Esophagus muscularis mucosa (tissue), 4 donors: ENCODE data around the gene ACSL5. TPM values are rescaled to one million over a fixed set of nuclear protein-coding genes. Genes with fewer than 3 reads are reported as not detected.

Source experiments
- DNase-seq: peaks from one replicate; pipeline ENCODE4 v3.0.0-alpha.2; 2017; ENCODE audit errors: extremely low spot score
- H3K27ac ChIP-seq, 4 donors: fragments of 200-600 bp; sonication (generic); replicated peaks in 1 of 4; 1 replicate in 3 of 4; 2 replicates in 1 of 4; pipeline ENCODE4 v1.5.1; 2016 to 2019; ENCODE audit warnings: mild to moderate bottlenecking in 1 of 4
- H3K27me3 ChIP-seq, 4 donors: fragments of 200-600 bp; sonication (generic); one replicate each; pipeline versions ENCODE4 v1.5.1 to v1.6.0; 2016 to 2019
- H3K36me3 ChIP-seq, 4 donors: fragments of 200-600 bp; sonication (generic); one replicate each; pipeline ENCODE4 v1.5.1; 2016 to 2019
- H3K4me1 ChIP-seq, 4 donors: fragments of 200-600 bp; sonication (generic); one replicate each; pipeline ENCODE4 v1.5.1; 2016 to 2019
- H3K4me3 ChIP-seq, 4 donors: fragments of 200-600 bp; sonication (generic); 1 replicate in 2 of 4; 2 replicates in 2 of 4; pipeline ENCODE4 v1.5.1; 2016 to 2019; ENCODE audit warnings: mild to moderate bottlenecking in 4 of 4, moderate library complexity in 1 of 4
- H3K9me3 ChIP-seq, 4 donors: fragments of 200-600 bp; sonication (generic); 1 replicate in 3 of 4; 2 replicates in 1 of 4; pipeline ENCODE4 v1.5.1; 2016 to 2019
- CTCF ChIP-seq, 3 experiments: fragments of 200-600 bp in 2 of 3; fragments of 450-650 bp in 1 of 3; sonication (generic) in 2 of 3; IDR thresholded peaks; one replicate each; pipeline ENCODE4 v1.5.1; 2017 to 2019; ENCODE audit warnings: antibody characterized with exemption in 3 of 3, mild to moderate bottlenecking in 2 of 3, moderate library complexity in 1 of 3
- EP300 ChIP-seq: sonication (generic); formaldehyde crosslinking; IDR thresholded peaks from one replicate; pipeline ENCODE4 v1.6.1; 2017; ENCODE audit warnings: antibody characterized with exemption
- POLR2A ChIP-seq: fragments of 450-650 bp; IDR thresholded peaks from one replicate; pipeline ENCODE4 v1.6.1; 2017; ENCODE audit warnings: antibody characterized with exemption, moderate library complexity, mild to moderate bottlenecking, low read depth
- POLR2AphosphoS5 ChIP-seq, 2 donors: sonication (generic); formaldehyde crosslinking; IDR thresholded peaks; one replicate each; pipeline ENCODE4 v1.6.1; 2017; ENCODE audit warnings: antibody characterized with exemption in 2 of 2
- WGBS: methylation state at CpG from one replicate; pipeline ENCODE4 v1.1.5; 2018; 5-methylcytosine and 5-hydroxymethylcytosine counted together
- intact Hi-C: fragments of 100-400 bp; cut with DNase I; formaldehyde crosslinking; loops from one replicate; pipeline ENCODE4 v1.15.1; 2023
- total RNA-seq, 4 donors: library from RNA; depleted of rRNA; stranded (reverse); fragments of >200 nt; gene quantifications; one replicate each; pipeline versions ENCODE4 v1.1.0 to v1.2.1, GENCODE V29; 2016

Gene ACSL5
- total RNA-seq, 4 donors from 2014 or later, result 6.2 to 11.2 (median 10.8) TPM

- Histone ChIP-seq H3K27ac (no peak overlapping the region), H3K4me3 (no peak overlapping the region), H3K36me3 (no peaks in the 10 kb centered on the region), H3K4me1 (no peaks in the 10 kb centered on the region), H3K9me3 (peaks cover 0 to 3% (median 0%) of the 10 kb centered on the region in 4 donors), H3K27me3 (no peaks in the 10 kb centered on the region)
- intact Hi-C loops, result no loop called here
- TF ChIP-seq POLR2AphosphoS5 (IDR thresholded peaks at IDR 0.05) (no peak), CTCF (IDR thresholded peaks at IDR 0.05) (no peak), EP300 (no peak), POLR2A (no peak)
- no peak for DNase-seq
- WGBS, result 88% methylated on average over 3 of the region's 3 CpGs
Observed at GRCh38 chr10:112345202-112345601, 28.7 kb upstream of the ACSL5 start.

- Histone ChIP-seq H3K4me1 (no peaks in the 10 kb centered on the region), H3K27ac (no peak overlapping the region), H3K9me3 (peaks cover 0 to 3% (median 0%) of the 10 kb centered on the region in 4 donors), H3K4me3 (no peak overlapping the region), H3K36me3 (no peaks in the 10 kb centered on the region), H3K27me3 (no peaks in the 10 kb centered on the region)
- TF ChIP-seq POLR2A, result no peak
- TF ChIP-seq EP300, result no peak
- no peak for TF ChIP-seq POLR2AphosphoS5 (IDR thresholded peaks at IDR 0.05)
- TF ChIP-seq CTCF (IDR thresholded peaks at IDR 0.05), result no peak
- no peak for DNase-seq
- intact Hi-C loops, result no loop called here
- 95% methylated on average over 9 of the region's 9 CpGs for WGBS
Observed at GRCh38 chr10:112345743-112346142, 28.2 kb upstream of the ACSL5 start.

- WGBS, result 93% methylated on average over 5 of the region's 5 CpGs
- no peak for TF ChIP-seq POLR2A
- intact Hi-C loops, result no loop called here
- H3K27ac ChIP-seq, result no peak overlapping the region
- no peaks in the 10 kb centered on the region for H3K27me3 ChIP-seq
- no peak for DNase-seq
- H3K36me3 ChIP-seq, result no peaks in the 10 kb centered on the region
- no peaks in the 10 kb centered on the region for H3K4me1 ChIP-seq
- H3K9me3 ChIP-seq, result peaks cover 0 to 3% (median 0%) of the 10 kb centered on the region in 4 donors
- no peak overlapping the region for H3K4me3 ChIP-seq
Observed at GRCh38 chr10:112346774-112347173, 27.1 kb upstream of the ACSL5 start.

DNA sequence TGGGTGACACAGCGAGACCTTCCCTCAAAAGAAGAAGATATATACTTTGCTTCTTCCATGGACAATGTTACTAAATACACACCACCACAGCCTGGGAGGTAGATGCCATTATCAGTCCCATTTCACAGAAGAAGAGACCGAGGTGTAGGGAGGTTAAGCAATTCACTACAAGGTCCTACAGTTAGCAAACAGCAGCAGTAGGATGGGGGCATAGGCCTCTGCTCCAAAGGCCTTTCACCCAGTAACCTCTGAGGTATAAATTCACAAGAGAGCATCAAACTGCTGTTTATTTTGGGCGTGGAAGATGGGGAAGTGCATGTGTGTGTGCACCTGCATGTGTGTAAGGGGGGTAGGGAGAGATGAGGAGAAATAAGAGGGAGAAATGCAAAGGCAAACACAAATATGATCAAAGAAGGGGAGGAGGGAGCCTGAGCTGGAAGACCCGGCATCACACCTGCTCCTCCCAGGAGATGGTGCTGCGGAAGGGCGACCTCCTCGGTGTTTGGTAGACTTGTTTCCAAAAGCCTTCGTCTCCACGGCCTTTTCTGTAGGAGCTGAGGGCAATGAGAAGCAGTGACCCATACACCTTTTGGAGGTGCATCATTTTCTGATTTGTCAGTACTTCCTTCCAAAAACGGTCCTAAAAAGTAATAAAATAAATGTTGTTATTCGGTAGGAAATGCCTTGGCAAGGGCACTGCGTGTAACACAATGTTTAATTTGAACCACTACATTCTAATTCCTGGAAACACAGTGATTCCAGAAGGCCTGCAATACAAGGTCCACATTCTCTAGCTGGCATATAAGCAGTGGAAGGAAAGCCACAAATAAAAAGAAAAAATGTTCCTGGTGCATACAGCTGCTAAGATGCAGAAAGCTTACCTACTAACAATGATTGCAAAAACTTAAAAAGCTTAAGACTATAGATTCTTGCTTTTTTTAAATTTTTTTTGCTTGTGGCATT is 25.9 kb upstream of the ACSL5 start:
- Histone ChIP-seq H3K36me3 (no peaks in the 10 kb centered on the region), H3K27me3 (no peaks in the 10 kb centered on the region), H3K4me3 (no peak overlapping the region), H3K4me1 (no peaks in the 10 kb centered on the region), H3K27ac (no peak overlapping the region), H3K9me3 (peaks cover 0 to 3% (median 0%) of the 10 kb centered on the region in 4 donors)
- intact Hi-C loops, result no loop called here
- WGBS, result 83% methylated on average over 12 of the region's 12 CpGs
- no peak for TF ChIP-seq EP300
- no peak for DNase-seq

- no peaks in the 10 kb centered on the region for H3K4me1 ChIP-seq
- 43% methylated on average over 1 of the region's 1 CpG for WGBS
- DNase-seq, result no peak
- no peak overlapping the region for H3K4me3 ChIP-seq
- H3K36me3 ChIP-seq, result no peaks in the 10 kb centered on the region
- H3K9me3 ChIP-seq, result peaks cover 0 to 3% (median 0%) of the 10 kb centered on the region in 4 donors
- TF ChIP-seq CTCF (IDR thresholded peaks at IDR 0.05) (no peak), EP300 (no peak), POLR2AphosphoS5 (IDR thresholded peaks at IDR 0.05) (no peak), POLR2A (no peak)
- H3K27me3 ChIP-seq, result no peaks in the 10 kb centered on the region
- H3K27ac ChIP-seq, result no peak overlapping the region
- intact Hi-C loops, result no loop called here
Observed at GRCh38 chr10:112348759-112349158, 25.2 kb upstream of the ACSL5 start.
